WERI-Rb-1 (cell line): ENCODE results near the gene DHX36.

Experiments used
- DNase-seq: peaks from one replicate; pipeline ENCODE4 v3.0.0-alpha.2; 2020
- H3K27ac ChIP-seq: fragments of 250-450 bp; sonication (Bioruptor Pico); 2 replicates; pipeline ENCODE4 v1.5.1; 2020; ENCODE audit warnings: mild to moderate bottlenecking, moderate library complexity
- H3K27me3 ChIP-seq: fragments of 250-450 bp; sonication (Bioruptor Pico); 2 replicates; pipeline ENCODE4 v1.5.1; 2021; ENCODE audit warnings: mild to moderate bottlenecking, low read depth, moderate library complexity; ENCODE audit not compliant: insufficient read depth, severe bottlenecking
- H3K36me3 ChIP-seq: fragments of 250-450 bp; sonication (Bioruptor Pico); 2 replicates; pipeline ENCODE4 v1.5.1; 2020; ENCODE audit warnings: mild to moderate bottlenecking, moderate library complexity
- H3K4me3 ChIP-seq: 2 replicates; pipeline ENCODE4 v1.5.1; 2011; ENCODE audit warnings: low read depth, mild to moderate bottlenecking, control low read depth, low read length
- H3K9me3 ChIP-seq: fragments of 250-450 bp; sonication (Bioruptor Pico); 2 replicates; pipeline ENCODE4 v1.5.1; 2021; ENCODE audit warnings: mild to moderate bottlenecking, moderate library complexity; ENCODE audit not compliant: severe bottlenecking
- CTCF ChIP-seq: IDR thresholded peaks from 2 replicates; pipeline ENCODE4 v1.5.1; 2011; ENCODE audit warnings: low read depth, mild to moderate bottlenecking, control low read depth, inconsistent platforms, low read length

The DHX36 gene

GRCh38 chr3:154323891-154324738 lies at the start of gene DHX36:
DHX36 (minus strand) TSS chr3:154324487; CDS start chr3:154324416, 71 bp downstream.
- peak within 1 kb of the TSS; percentile 92 for H3K4me3 ChIP-seq
- no peaks in the 10 kb centered on the region for H3K27me3 ChIP-seq
- peak; percentile 87 for DNase-seq
- TF ChIP-seq CTCF, result no peak
- H3K27ac ChIP-seq, result peak within 1 kb of the TSS; percentile 90
- H3K36me3 ChIP-seq, result peaks cover 10% of the 10 kb centered on the region
- H3K9me3 ChIP-seq, result no peaks in the 10 kb centered on the region

GRCh38 chr3:154367221-154367620 lies 42.9 kb upstream of the DHX36 start:
- TF ChIP-seq CTCF, result no peak
- Histone ChIP-seq H3K27me3 (no peaks in the 10 kb centered on the region), H3K9me3 (no peaks in the 10 kb centered on the region), H3K4me3 (no peak overlapping the region), H3K36me3 (no peaks in the 10 kb centered on the region), H3K27ac (no peak overlapping the region)
- no peak for DNase-seq

GRCh38 chr3:154364849-154365248 lies 40.6 kb upstream of the DHX36 start:
- H3K27me3 ChIP-seq, result no peaks in the 10 kb centered on the region
- H3K4me3 ChIP-seq, result no peak overlapping the region
- H3K27ac ChIP-seq, result no peak overlapping the region
- no peaks in the 10 kb centered on the region for H3K9me3 ChIP-seq
- TF ChIP-seq CTCF, result no peak
- DNase-seq, result no peak
- no peaks in the 10 kb centered on the region for H3K36me3 ChIP-seq

- H3K4me3 ChIP-seq, result no peak overlapping the region
- H3K27me3 ChIP-seq, result no peaks in the 10 kb centered on the region
- TF ChIP-seq CTCF, result no peak
- H3K9me3 ChIP-seq, result no peaks in the 10 kb centered on the region
- H3K27ac ChIP-seq, result no peak overlapping the region
- DNase-seq, result no peak
- no peaks in the 10 kb centered on the region for H3K36me3 ChIP-seq
Measured at GRCh38 chr3:154361099-154361498, 36.8 kb upstream of the DHX36 start.

- Histone ChIP-seq H3K36me3 (no peaks in the 10 kb centered on the region), H3K27ac (no peak overlapping the region), H3K4me3 (no peak overlapping the region), H3K9me3 (no peaks in the 10 kb centered on the region), H3K27me3 (no peaks in the 10 kb centered on the region)
- no peak for TF ChIP-seq CTCF
- no peak for DNase-seq
Measured at GRCh38 chr3:154356009-154356408, 31.7 kb upstream of the DHX36 start.
